Epithelial cell of esophagus (primary cell): ENCODE results near the gene LRPAP1.
"Not testable (repeated sequence)": the region's sequence is repeated elsewhere in the genome, so short reads cannot be mapped to it uniquely, and the experiment has no call there.

Experiments used
- DNase-seq: peaks from one replicate; pipeline ENCODE4 v3.0.0; 2010; ENCODE audit warnings: low read depth
- H3K4me3 ChIP-seq: 2 replicates; pipeline ENCODE4 v1.5.1; 2011; ENCODE audit warnings: mild to moderate bottlenecking, low read length, control low read depth
- TF ChIP-seq, protein P1 (sequence below): IDR thresholded peaks from 2 replicates; pipeline ENCODE4 v1.5.1; 2011; ENCODE audit warnings: low read depth, mild to moderate bottlenecking, low read length, control low read depth, inconsistent platforms; ENCODE audit not compliant: insufficient read depth; ENCODE audit errors: missing control alignments

LRPAP1 gene, protein sequence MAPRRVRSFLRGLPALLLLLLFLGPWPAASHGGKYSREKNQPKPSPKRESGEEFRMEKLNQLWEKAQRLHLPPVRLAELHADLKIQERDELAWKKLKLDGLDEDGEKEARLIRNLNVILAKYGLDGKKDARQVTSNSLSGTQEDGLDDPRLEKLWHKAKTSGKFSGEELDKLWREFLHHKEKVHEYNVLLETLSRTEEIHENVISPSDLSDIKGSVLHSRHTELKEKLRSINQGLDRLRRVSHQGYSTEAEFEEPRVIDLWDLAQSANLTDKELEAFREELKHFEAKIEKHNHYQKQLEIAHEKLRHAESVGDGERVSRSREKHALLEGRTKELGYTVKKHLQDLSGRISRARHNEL

DNA sequence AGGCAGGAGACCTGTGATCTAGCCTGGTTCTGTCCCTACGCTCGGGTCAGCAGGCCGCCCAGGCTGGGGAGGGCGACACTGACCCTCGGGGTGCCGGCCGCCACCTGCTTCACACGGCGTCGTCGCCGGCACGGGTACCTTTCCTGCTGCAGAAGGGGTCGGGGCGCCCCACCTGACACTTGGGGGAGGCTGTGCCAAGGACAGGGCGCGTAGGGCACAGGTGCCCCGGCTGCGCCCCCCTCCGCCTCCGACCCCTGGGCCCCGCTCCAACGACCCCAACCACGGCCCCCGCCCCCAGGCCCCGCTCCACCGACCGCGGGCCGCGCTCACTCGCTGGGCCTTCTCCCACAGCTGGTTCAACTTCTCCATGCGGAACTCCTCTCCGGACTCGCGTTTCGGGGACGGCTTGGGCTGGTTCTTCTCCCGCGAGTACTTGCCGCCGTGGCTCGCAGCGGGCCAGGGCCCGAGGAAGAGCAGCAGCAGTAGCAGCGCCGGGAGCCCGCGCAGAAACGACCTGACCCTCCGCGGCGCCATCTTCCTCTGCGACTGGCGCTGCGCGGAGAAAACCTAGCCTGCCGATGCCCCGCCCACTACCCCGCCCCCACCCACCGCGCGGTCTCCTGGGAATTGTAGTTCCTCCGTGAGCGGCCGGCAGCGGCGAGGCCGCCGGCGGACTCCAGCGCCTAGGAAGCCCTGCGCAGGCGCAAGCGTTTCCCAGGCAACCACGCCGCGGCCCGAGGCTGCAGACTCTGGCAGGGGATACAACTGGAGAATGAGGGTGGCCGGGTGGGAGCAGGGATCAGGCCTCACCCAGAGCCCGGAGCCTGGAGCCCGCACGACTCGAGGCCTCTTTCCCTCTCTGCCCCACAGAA, at the start of gene LRPAP1:
Gene LRPAP1 (minus strand): TSS at position 544 of the 872 bp plus-strand sequence. CDS start 10 bp downstream, at position 534.
- TF ChIP-seq, protein P1, sequence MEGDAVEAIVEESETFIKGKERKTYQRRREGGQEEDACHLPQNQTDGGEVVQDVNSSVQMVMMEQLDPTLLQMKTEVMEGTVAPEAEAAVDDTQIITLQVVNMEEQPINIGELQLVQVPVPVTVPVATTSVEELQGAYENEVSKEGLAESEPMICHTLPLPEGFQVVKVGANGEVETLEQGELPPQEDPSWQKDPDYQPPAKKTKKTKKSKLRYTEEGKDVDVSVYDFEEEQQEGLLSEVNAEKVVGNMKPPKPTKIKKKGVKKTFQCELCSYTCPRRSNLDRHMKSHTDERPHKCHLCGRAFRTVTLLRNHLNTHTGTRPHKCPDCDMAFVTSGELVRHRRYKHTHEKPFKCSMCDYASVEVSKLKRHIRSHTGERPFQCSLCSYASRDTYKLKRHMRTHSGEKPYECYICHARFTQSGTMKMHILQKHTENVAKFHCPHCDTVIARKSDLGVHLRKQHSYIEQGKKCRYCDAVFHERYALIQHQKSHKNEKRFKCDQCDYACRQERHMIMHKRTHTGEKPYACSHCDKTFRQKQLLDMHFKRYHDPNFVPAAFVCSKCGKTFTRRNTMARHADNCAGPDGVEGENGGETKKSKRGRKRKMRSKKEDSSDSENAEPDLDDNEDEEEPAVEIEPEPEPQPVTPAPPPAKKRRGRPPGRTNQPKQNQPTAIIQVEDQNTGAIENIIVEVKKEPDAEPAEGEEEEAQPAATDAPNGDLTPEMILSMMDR: no peak
- peak within 1 kb of the TSS; percentile 63 for H3K4me3 ChIP-seq
- peak; percentile 90 for DNase-seq

DNA sequence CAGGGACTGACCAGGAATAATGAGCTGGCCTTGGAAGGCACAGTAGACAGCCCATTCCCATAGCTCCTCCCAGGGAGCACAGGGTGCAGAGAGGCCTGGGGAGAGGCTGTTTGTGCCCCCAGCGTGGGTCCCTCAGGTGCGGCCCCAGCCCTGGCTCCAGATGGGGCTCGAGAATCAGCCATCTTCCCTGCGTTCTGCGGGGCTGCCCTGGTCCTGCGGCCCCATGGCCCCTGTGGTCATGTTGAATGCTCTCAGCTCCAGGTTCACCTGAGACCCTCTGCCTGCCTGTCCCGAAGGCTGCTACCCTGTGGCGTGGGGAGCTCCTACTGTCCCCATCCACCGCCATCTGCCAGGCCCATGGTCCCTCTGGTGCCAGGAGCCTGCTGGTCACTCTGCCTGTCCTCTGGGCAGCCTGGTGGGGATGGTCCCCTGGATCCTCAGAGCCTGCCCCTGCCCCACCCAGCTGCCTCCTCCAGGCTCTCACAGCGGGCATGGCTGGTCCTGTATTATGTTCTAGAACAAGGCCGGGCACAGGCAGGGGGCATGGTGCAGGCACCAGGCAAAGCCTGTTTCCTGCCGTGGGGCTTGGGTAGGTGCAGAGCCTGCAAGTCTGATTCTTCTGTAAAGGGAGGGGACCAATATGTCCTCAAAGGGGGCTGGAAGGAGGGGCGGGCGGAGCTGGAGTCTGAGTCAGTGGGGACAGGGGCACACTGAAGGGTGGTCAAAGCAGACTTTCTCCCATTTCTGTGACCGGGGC, 49.3 kb upstream of the LRPAP1 start:
- not testable (repeated sequence) for H3K4me3 ChIP-seq, DNase-seq

DNA sequence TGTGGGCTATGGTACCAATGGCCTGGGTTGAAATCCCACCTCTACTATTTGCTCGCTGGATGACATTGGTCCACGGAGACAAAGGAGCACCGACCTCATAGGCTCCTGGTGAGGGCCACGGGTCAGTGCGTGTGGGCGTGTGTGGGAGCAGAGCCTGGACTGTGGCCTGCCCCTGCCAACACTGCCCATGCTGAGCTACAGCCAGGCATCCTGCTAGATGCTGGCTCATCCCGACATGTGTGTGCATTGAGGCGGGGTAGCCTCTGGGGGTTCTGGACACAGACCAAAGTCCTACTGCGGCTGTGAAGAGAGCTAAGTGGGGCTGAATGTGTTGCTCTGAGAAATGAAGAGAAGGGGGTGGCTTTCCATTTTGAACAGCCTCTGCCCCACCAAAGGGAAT, 48.6 kb upstream of the LRPAP1 start:
- DNase-seq, H3K4me3 ChIP-seq: not testable (repeated sequence)

DNA sequence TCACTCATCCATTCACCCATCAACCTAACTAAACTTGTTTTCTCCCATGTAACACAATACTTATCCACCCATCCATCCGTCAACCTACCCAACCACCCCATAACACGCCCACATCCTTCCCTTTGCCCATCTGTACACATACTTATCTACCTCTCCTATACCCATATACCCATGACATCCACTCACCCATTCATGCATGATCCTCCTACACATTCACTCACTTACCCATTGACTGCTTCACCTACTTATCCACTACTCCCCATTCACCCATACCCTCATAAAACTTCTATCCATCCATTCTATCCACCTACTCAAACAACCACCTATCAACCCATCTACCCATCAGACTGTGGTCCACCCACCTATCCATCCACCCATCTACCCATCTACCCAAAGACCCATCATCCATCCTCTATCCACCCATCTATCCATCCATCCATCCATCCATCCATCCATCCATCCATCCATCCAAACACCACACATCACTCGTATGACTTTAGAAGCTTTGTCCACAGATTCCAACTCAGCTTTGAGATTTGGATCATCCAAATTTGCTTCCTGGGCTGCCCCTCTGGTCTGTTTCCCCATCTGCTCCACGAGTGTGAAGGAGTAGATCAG, 46.4 kb upstream of the LRPAP1 start:
- not testable (repeated sequence) for DNase-seq, H3K4me3 ChIP-seq

DNA sequence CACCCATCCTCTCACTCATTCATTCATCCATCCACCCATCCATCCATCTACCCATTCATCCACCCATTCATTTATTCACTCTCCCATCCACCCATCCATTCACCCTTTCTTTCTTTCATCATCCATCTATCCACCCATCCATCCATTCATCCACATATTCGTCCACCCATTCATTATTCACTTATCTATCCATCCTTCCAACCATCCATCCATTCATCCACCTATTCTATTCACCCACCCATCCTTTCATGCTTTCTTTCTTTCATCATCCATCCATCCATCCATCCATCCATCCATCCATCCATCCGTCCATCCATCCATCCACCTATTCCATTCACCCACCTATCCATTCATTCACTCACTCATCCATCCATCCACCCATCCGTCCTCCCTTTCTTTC, 45.8 kb upstream of the LRPAP1 start:
- DNase-seq, H3K4me3 ChIP-seq: not testable (repeated sequence)

DNA sequence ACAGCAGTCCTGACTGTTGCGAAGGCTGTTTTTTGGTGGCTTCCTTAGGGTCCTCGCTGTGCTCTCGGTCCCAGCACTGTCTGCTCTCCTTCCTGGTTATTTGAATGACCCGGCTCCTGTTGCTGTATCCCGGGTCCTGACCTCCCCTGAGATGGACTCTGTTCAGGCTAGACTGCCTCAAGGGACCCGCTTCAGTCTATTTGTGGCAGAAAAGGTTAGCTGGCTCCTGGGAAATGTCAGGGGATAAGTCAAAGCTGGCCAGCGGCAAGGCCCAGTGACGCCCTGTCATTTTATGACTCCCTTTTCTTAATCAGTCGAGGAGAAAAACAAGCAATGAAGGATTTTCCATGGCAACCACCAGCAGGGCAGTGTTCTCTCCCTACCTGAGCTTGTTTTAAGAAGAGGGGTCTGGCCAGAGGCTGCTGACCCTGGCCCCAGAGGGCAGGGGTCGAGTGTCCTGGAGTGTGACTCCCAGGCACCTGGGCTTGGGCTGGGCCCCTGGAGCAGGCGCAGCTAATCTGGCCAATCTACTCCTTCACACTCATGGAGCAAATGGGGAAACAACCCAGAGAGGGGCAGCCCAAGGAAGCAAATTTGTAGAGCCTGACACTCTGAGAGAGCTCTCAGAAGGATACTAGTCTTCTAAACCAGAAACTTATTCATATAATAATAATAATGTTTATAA, 45.1 kb upstream of the LRPAP1 start:
- H3K4me3 ChIP-seq, DNase-seq: not testable (repeated sequence)

DNA sequence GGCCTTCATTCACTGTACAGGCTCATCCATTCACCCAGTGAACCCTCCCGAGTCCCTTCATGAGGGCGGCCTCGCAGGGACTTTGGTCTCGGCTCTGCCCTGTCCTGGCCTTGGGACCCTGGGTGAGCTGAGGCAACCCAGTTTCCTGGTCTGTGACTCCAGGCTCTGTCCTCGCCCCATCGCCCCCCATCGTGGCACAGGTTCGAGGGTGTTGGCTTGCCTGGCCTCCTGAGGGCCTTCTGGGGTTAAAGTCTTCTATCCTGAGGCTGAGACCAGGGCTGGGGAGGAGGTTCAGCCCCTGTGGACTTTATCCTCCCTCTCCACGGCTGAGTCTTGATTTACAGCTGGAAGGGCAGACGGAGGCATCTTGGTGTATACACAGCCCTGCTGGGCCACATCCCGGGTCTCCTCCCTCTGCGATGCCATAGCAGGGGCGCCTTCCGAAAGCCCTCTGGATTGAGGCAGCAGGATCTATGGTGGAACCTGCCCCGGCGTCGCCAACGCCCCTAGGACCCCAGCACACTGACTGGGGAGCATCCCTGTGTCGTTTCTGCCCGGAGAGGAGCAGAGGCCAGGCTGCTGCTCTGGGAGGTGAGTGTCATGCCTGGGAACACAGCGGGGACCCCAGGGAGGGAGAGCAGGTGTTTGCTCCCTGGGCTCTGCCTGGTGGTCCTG, 44.4 kb upstream of the LRPAP1 start:
- H3K4me3 ChIP-seq, DNase-seq: not testable (repeated sequence)

DNA sequence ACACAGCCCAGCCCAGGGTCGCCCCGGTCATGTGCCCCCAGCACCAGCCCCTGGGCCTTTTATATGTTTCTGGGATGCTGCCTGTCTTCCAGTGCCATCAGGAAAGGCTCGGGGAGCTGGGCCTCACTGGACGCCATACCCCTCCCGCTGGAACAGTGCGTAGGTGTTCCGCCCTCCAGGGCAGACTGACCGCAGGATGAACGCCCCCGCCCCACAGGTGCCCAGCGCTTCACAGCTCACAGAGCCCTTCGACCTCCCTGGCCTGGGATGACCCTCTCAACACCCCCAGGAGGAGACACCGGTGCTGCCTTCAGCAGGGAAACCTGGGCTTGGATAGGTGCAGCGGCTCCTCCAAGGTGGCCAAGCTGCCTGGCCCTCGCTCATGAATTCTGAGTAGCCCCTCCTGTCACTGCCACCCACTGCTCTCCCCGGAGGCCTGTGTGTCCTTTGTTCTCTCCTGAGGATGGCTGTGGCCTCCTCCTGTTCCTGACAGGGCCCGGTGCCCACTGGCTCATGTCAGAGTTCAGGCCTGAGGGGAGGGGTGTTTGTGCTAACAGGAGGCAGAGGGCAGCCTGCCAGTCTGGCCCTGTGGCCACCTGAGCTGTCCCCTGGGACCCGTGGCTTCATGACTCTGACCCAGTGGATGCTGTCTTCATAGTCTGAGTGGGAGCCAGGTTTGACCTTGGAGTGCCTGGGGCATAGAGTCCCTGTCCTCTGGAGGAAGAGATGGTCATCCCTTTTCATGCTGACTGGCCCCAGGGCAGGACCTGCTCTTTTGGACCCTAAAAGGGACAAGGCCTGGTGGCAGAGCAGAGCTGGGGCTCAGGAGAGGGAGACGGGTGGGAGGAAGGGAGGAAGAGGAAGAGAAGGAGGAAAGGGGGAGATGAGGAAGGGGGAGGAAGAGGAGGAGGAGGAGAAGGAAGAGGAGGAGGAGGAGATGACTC, 43.5 kb upstream of the LRPAP1 start:
- not testable (repeated sequence) for H3K4me3 ChIP-seq, DNase-seq

DNA sequence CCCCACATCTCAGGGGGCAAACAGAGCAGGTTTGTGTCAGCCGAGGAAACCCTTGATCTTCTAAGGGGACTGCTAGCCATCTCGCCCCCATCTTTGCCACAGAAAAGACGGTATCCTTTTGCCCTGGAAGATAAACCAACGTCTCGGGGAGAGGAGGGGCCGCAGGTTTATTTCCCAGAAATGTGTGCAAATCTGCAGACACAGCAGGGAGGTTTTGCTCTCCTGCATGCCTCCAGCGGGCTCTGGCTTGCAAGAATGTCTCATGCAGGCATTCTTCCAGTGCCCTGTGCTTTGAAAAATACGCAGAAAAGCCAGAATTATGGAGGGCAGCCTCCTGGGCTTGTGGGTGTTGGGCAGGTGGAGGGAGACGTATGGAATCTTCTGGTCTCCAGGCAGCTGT, 42.6 kb upstream of the LRPAP1 start:
- not testable (repeated sequence) for H3K4me3 ChIP-seq, DNase-seq

DNA sequence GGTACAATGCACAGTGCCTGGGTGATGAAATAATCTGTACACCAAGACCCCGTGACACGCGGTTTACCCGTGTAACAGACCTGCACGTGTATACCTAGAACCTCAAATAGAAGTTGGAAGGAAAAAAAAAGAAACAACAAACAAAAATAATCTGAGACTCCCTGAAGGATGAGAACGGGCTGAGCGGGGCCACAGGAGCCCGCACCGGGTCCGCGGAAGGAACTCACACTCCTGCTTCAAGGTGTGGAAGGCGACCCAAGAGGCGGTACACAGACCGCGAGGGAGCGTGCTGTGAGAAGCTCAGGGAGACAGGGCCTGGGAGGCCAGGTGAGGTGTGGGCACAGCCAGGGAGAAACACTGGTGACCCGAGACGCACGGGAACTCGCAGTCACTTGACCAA, 42.1 kb upstream of the LRPAP1 start:
- not testable (repeated sequence) for DNase-seq, H3K4me3 ChIP-seq
